K562 (cell line): ENCODE results near the gene STARD6. TPM values are rescaled to one million over a fixed set of nuclear protein-coding genes. Genes with fewer than 3 reads are reported as not detected.

Experiments
- AFF4 ChIP-seq: sonication (generic); formaldehyde crosslinking; IDR thresholded peaks from 2 replicates; pipeline ENCODE4 v1.8.0; 2023; ENCODE audit warnings: mild to moderate bottlenecking, missing genetic modification reagents
- CBX3 ChIP-seq, 2 experiments: IDR thresholded peaks; 1 replicate in 1 of 2; 2 replicates in 1 of 2; pipeline ENCODE4 v1.6.1; 2012; ENCODE audit warnings: inconsistent platforms in 2 of 2, low read length in 2 of 2, borderline replicate concordance in 1 of 2, control low read depth in 1 of 2
- CCAR2 ChIP-seq: fragments of 200-400 bp; formaldehyde crosslinking; IDR thresholded peaks from 2 replicates; pipeline ENCODE4 v1.6.1; 2017; ENCODE audit warnings: mild to moderate bottlenecking, low read depth, low read length
- CHD2 ChIP-seq: IDR thresholded peaks from 2 replicates; pipeline ENCODE4 v1.6.1; 2011; ENCODE audit warnings: low read depth, low read length
- GABPA ChIP-seq: fragments of 200-800 bp; sonication (Bioruptor generic); conservative IDR thresholded peaks from 2 replicates; pipeline ENCODE4 v1.6.1; 2016; ENCODE audit warnings: low read depth, missing genetic modification characterization, missing compliant biosample characterization
- GTF2E2 ChIP-seq: fragments of 200-800 bp; sonication (Bioruptor generic); IDR thresholded peaks from 2 replicates; pipeline ENCODE4 v1.6.1; 2016; ENCODE audit warnings: missing genetic modification characterization, missing compliant biosample characterization
- KDM1A ChIP-seq, 2 experiments: fragments of 450-650 bp; IDR thresholded peaks; 2 replicates each; pipeline ENCODE4 v1.6.1; 2016; ENCODE audit warnings: mild to moderate bottlenecking in 2 of 2
- KDM4B ChIP-seq, 2 experiments: fragments of 450-650 bp in 1 of 2; sonication (generic) in 1 of 2; IDR thresholded peaks; 2 replicates each; pipeline ENCODE4 v1.6.1; 2016 to 2017; ENCODE audit warnings: borderline replicate concordance in 2 of 2, antibody characterized with exemption in 1 of 2, low read depth in 1 of 2, mild to moderate bottlenecking in 1 of 2
- MCM5 ChIP-seq: fragments of 450-650 bp; IDR thresholded peaks from 2 replicates; pipeline ENCODE4 v1.6.1; 2016; ENCODE audit warnings: low read depth
- PHB ChIP-seq: fragments of 250-450 bp; sonication (Bioruptor Pico); IDR thresholded peaks from 2 replicates; pipeline ENCODE4 v1.5.0; 2021
- RBM34 ChIP-seq: fragments of 200-400 bp; formaldehyde crosslinking; IDR thresholded peaks from 2 replicates; pipeline ENCODE4 v1.6.1; 2018; ENCODE audit warnings: low read length, borderline replicate concordance; ENCODE audit not compliant: insufficient read depth
- REST ChIP-seq, 2 experiments: fragments of 450-650 bp; formaldehyde crosslinking in 1 of 2; IDR thresholded peaks; 2 replicates each; pipeline versions ENCODE4 v1.4.0 to v1.6.1; 2014 to 2020; ENCODE audit warnings: mild to moderate bottlenecking in 2 of 2, borderline replicate concordance in 1 of 2, low read depth in 1 of 2
- SMAD3 ChIP-seq: fragments of 450-650 bp; formaldehyde crosslinking; conservative IDR thresholded peaks from 2 replicates; pipeline ENCODE4 v1.4.0; 2020; ENCODE audit warnings: mild to moderate bottlenecking
- SOX6 ChIP-seq: fragments of 450-650 bp; IDR thresholded peaks from 2 replicates; pipeline ENCODE4 v1.6.1; 2014; ENCODE audit warnings: mild to moderate bottlenecking
- ZBED1 ChIP-seq: IDR thresholded peaks from 2 replicates; pipeline ENCODE4 v1.6.1; 2014
- ZNF583 ChIP-seq: fragments of 250-450 bp; sonication (Bioruptor Pico); IDR thresholded peaks from 2 replicates; pipeline ENCODE4 v1.4.0; 2020
- polyA plus RNA-seq, 8 experiments: library from polyadenylated mRNA; depleted of rRNA in 4 of 8; stranded (reverse) in 5 of 8; unstranded in 3 of 8; fragments of >200 nt; fragmentation: Nextera tagmentation in 2 of 8; fragmentation: Illumina TruSeq in 1 of 8; extraction: Ambion mirVana in 2 of 8; extraction: Trizol in 1 of 8; gene quantifications; 2 replicates each; pipeline versions ENCODE4 v1.2.1 to v1.2.3, GENCODE V29; 2011 to 2014; ENCODE audit warnings: inconsistent platforms in 1 of 8, missing spikeins in 1 of 8
- total RNA-seq, 7 experiments: library from RNA; depleted of rRNA in 6 of 7; stranded (reverse); fragments of >200 nt in 6 of 7; fragmentation: Illumina TruSeq in 2 of 7; extraction: Trizol in 2 of 7; gene quantifications; 2 replicates each; pipeline versions ENCODE4 v1.2.1 to v1.2.3, GENCODE V29; 2011 to 2021; ENCODE audit warnings: low replicate concordance in 1 of 7

Gene STARD6
- total and polyA plus RNA-seq, 9 of the 15 experiments (the other 6 are each of a cell fraction or from before 2014, with no cell fraction given): 0.11 to 0.15 TPM; not detected in 7

GRCh38 chr18:54388203-54389142 lies 30.8 kb upstream of the STARD6 start (continued):
- TF ChIP-seq SMAD3 (no peak), CBX3 (IDR thresholded peaks at IDR 0.05; ENCODE audit: borderline replicate concordance in 1 of 2, low read length in 2 of 2) (peak in 1 of 2 experiments; percentile 63; a peak in 1 of 3 replicates), ZNF583 (no peak), KDM4B (IDR thresholded peaks at IDR 0.05; ENCODE audit: borderline replicate concordance in 2 of 2, low read depth in 1 of 2) (no peak), GABPA (no peak; the same call in 1 of the 2 replicates), PHB (CRISPR knock-in tag) (no peak), GTF2E2 (tag) (no peak), CHD2 (no peak), KDM1A (IDR thresholded peaks at IDR 0.05) (no peak), RBM34 (no peak), AFF4 (CRISPR knock-in tag) (no peak), ZBED1 (no peak), CCAR2 (no peak), MCM5 (no peak), REST (IDR thresholded peaks at IDR 0.05; ENCODE audit: borderline replicate concordance) (peak; percentile 78), REST (CRISPR knock-in tag; IDR thresholded peaks at IDR 0.05; ENCODE audit: low read depth) (no peak), SOX6 (peak; percentile 30; the same call in 1 of the 2 replicates)
